Esophagus squamous epithelium (tissue), 4 donors: ENCODE measurements around the gene CASP14.
"Not testable (repeated sequence)": the region's sequence is repeated elsewhere in the genome, so short reads cannot be mapped to it uniquely, and the experiment has no call there.

Experiments used
- POLR2A ChIP-seq, 4 donors: fragments of 450-650 bp; IDR thresholded peaks; one replicate each; pipeline ENCODE4 v1.6.1; 2017; ENCODE audit warnings: antibody characterized with exemption in 4 of 4, mild to moderate bottlenecking in 4 of 4, moderate library complexity in 3 of 4
- TF ChIP-seq, protein P1 (sequence below), 6 experiments: fragments of 450-650 bp in 4 of 6; fragments of 200-600 bp in 2 of 6; sonication (generic) in 2 of 6; IDR thresholded peaks; one replicate each; pipeline ENCODE4 v1.5.1; 2016 to 2019; ENCODE audit warnings: antibody characterized with exemption in 6 of 6, mild to moderate bottlenecking in 4 of 6, moderate library complexity in 4 of 6

- TF ChIP-seq, protein P1, sequence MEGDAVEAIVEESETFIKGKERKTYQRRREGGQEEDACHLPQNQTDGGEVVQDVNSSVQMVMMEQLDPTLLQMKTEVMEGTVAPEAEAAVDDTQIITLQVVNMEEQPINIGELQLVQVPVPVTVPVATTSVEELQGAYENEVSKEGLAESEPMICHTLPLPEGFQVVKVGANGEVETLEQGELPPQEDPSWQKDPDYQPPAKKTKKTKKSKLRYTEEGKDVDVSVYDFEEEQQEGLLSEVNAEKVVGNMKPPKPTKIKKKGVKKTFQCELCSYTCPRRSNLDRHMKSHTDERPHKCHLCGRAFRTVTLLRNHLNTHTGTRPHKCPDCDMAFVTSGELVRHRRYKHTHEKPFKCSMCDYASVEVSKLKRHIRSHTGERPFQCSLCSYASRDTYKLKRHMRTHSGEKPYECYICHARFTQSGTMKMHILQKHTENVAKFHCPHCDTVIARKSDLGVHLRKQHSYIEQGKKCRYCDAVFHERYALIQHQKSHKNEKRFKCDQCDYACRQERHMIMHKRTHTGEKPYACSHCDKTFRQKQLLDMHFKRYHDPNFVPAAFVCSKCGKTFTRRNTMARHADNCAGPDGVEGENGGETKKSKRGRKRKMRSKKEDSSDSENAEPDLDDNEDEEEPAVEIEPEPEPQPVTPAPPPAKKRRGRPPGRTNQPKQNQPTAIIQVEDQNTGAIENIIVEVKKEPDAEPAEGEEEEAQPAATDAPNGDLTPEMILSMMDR (IDR thresholded peaks at IDR 0.05): not testable (repeated sequence)
- TF ChIP-seq POLR2A (IDR thresholded peaks at IDR 0.05): not testable (repeated sequence)
Measured at GRCh38 chr19:15080002-15080401, 30.7 kb downstream of the CASP14 start.
